GM12878 (cell line): Measurements from ENCODE around the gene DUSP22. TPM values are rescaled to one million over a fixed set of nuclear protein-coding genes. Genes with fewer than 3 reads are reported as not detected.
A peak's percentile ranks its signal among the peaks of the same experiment; 100 is the strongest.

Experiments
- ASH2L ChIP-seq: fragments of 300-600, 200-600 bp; sonication (generic); IDR thresholded peaks from 2 replicates; pipeline ENCODE4 v1.6.1; 2017; ENCODE audit warnings: low read depth, mild to moderate bottlenecking, borderline replicate concordance
- CBX5 ChIP-seq: sonication (generic); IDR thresholded peaks from 2 replicates; pipeline ENCODE4 v1.6.1; 2016; ENCODE audit warnings: low read depth, moderate library complexity, mild to moderate bottlenecking, inconsistent platforms
- CHD2 ChIP-seq: IDR thresholded peaks from 2 replicates; pipeline ENCODE4 v1.6.1; 2011; ENCODE audit warnings: low read depth, low read length, improper control_type of control experiment, borderline replicate concordance
- CREB1 ChIP-seq: IDR thresholded peaks from 2 replicates; pipeline ENCODE4 v1.6.1; 2012; ENCODE audit warnings: low read depth, mild to moderate bottlenecking, inconsistent platforms
- EZH2 ChIP-seq: IDR thresholded peaks from 2 replicates; pipeline ENCODE4 v1.6.1; 2012; ENCODE audit warnings: low read depth, mild to moderate bottlenecking, control low read depth, inconsistent platforms, low read length, borderline replicate concordance; ENCODE audit not compliant: control insufficient read depth
- FOXM1 ChIP-seq: IDR thresholded peaks from 2 replicates; pipeline ENCODE4 v1.6.1; 2012; ENCODE audit warnings: low read depth, mild to moderate bottlenecking, inconsistent platforms, low read length, moderate library complexity
- GABPA ChIP-seq: IDR thresholded peaks from 2 replicates; pipeline ENCODE4 v1.6.1; 2014; ENCODE audit warnings: antibody characterized with exemption, low read depth, mild to moderate bottlenecking, inconsistent platforms
- HCFC1 ChIP-seq: fragments of 150-350 bp; IDR thresholded peaks from 2 replicates; pipeline ENCODE4 v1.6.1; 2014; ENCODE audit warnings: low read length
- HDAC6 ChIP-seq: fragments of 200-600 bp; sonication (generic); IDR thresholded peaks from one replicate; pipeline ENCODE4 v1.8.0; 2017; ENCODE audit warnings: antibody characterized with exemption; ENCODE audit not compliant: unreplicated experiment
- JUND ChIP-seq: IDR thresholded peaks from 2 replicates; pipeline ENCODE4 v1.6.1; 2012; ENCODE audit warnings: low read depth, mild to moderate bottlenecking, low read length, improper control_type of control experiment, moderate library complexity
- KDM1A ChIP-seq: fragments of 200-600 bp; sonication (generic); IDR thresholded peaks from 2 replicates; pipeline ENCODE4 v1.6.1; 2016; ENCODE audit warnings: borderline replicate concordance
- NR2C1 ChIP-seq: fragments of 450-650 bp; IDR thresholded peaks from 2 replicates; pipeline ENCODE4 v1.6.1; 2017; ENCODE audit warnings: antibody characterized with exemption, mild to moderate bottlenecking, moderate library complexity
- PAX5 ChIP-seq: IDR thresholded peaks from 2 replicates; pipeline ENCODE4 v1.6.1; 2011; ENCODE audit warnings: low read depth, low read length, borderline replicate concordance
- POLR2AphosphoS5 ChIP-seq: IDR thresholded peaks from 2 replicates; pipeline ENCODE4 v1.6.1; 2011; ENCODE audit warnings: mild to moderate bottlenecking, low read length, inconsistent platforms
- RUNX3 ChIP-seq: IDR thresholded peaks from 2 replicates; pipeline ENCODE4 v1.6.1; 2012; ENCODE audit warnings: low read length, inconsistent platforms
- SREBF2 ChIP-seq: IDR thresholded peaks from 2 replicates; pipeline ENCODE4 v1.6.1; 2012; ENCODE audit warnings: mild to moderate bottlenecking, low read length
- TCF12 ChIP-seq: IDR thresholded peaks from 2 replicates; pipeline ENCODE4 v1.6.1; 2011; ENCODE audit warnings: low read depth, mild to moderate bottlenecking, low read length
- ZBED1 ChIP-seq: IDR thresholded peaks from 2 replicates; pipeline ENCODE4 v1.6.1; 2016; ENCODE audit warnings: borderline replicate concordance
- polyA plus RNA-seq, 11 experiments: library from polyadenylated mRNA; depleted of rRNA in 4 of 11; unstranded in 6 of 11; stranded (reverse) in 5 of 11; fragments of >200 nt; fragmentation: Nextera tagmentation in 4 of 11; fragmentation: Illumina TruSeq in 1 of 11; extraction: Ambion mirVana in 4 of 11; extraction: Trizol in 1 of 11; gene quantifications; 1 replicate in 1 of 11; 2 replicates in 10 of 11; pipeline versions ENCODE4 v1.2.1 to v1.2.3, GENCODE V29; 2011 to 2016; ENCODE audit warnings: inconsistent platforms in 2 of 11, missing spikeins in 2 of 11, low read depth in 1 of 11
- total RNA-seq, 4 experiments: library from RNA; depleted of rRNA in 3 of 4; stranded (reverse); fragments of >200 nt in 3 of 4; fragmentation: Illumina TruSeq in 1 of 4; extraction: Trizol in 1 of 4; gene quantifications; 2 replicates each; pipeline versions ENCODE4 v1.2.1 to v1.2.3, GENCODE V29; 2013 to 2021
- TF ChIP-seq, protein P1 (sequence below): IDR thresholded peaks from 2 replicates; pipeline ENCODE4 v1.6.1; 2012; ENCODE audit warnings: improper control_type of control experiment, low read depth, low read length; ENCODE audit not compliant: insufficient replicate concordance
- TF ChIP-seq, protein P2 (sequence below): fragments of 450-650 bp; IDR thresholded peaks from 2 replicates; pipeline ENCODE4 v1.6.1; 2014; ENCODE audit warnings: mild to moderate bottlenecking
- TF ChIP-seq, protein P3 (sequence below): fragments of 150-350 bp; IDR thresholded peaks from 2 replicates; pipeline ENCODE4 v1.6.1; 2016; ENCODE audit warnings: low read depth, low read length
- TF ChIP-seq, protein P4 (sequence below): IDR thresholded peaks from 2 replicates; pipeline ENCODE4 v1.6.1; 2012; ENCODE audit warnings: low read length, inconsistent platforms

Gene DUSP22
- total and polyA plus RNA-seq, 10 of the 15 experiments (the other 5 are each of a cell fraction or from before 2014, with no cell fraction given), result 78.9 to 156 (median 107) TPM

DNA sequence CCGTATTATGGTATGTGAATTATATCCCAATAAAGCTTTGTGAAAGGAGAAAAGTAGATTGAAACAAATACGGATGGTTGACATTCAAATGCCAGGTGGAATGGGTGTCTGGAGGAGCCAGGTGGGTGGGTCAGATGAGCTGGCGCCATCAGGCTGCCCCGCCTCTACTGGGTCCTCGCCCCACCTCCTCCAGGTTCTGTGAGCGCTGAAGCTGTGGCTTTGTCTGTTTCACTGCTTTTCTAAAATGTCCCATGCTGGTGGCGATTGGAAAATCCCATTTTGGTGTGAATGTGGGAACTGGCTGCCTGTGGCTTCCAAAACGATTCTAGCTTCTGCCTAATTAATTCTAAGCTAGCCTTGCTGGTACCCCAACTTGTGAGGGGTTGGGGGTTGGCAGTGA is 16.5 kb downstream of the DUSP22 start (continued):
- TF ChIP-seq NR2C1 (no peak), HCFC1 (no peak), ASH2L (no peak), SREBF2 (no peak), POLR2AphosphoS5 (no peak), PAX5 (no peak), CHD2 (no peak), KDM1A (no peak), EZH2 (no peak), HDAC6 (no peak), CREB1 (no peak), CBX5 (no peak), TCF12 (no peak), JUND (no peak), ZBED1 (no peak), FOXM1 (no peak), GABPA (no peak), RUNX3 (no peak)
- TF ChIP-seq, protein P1, sequence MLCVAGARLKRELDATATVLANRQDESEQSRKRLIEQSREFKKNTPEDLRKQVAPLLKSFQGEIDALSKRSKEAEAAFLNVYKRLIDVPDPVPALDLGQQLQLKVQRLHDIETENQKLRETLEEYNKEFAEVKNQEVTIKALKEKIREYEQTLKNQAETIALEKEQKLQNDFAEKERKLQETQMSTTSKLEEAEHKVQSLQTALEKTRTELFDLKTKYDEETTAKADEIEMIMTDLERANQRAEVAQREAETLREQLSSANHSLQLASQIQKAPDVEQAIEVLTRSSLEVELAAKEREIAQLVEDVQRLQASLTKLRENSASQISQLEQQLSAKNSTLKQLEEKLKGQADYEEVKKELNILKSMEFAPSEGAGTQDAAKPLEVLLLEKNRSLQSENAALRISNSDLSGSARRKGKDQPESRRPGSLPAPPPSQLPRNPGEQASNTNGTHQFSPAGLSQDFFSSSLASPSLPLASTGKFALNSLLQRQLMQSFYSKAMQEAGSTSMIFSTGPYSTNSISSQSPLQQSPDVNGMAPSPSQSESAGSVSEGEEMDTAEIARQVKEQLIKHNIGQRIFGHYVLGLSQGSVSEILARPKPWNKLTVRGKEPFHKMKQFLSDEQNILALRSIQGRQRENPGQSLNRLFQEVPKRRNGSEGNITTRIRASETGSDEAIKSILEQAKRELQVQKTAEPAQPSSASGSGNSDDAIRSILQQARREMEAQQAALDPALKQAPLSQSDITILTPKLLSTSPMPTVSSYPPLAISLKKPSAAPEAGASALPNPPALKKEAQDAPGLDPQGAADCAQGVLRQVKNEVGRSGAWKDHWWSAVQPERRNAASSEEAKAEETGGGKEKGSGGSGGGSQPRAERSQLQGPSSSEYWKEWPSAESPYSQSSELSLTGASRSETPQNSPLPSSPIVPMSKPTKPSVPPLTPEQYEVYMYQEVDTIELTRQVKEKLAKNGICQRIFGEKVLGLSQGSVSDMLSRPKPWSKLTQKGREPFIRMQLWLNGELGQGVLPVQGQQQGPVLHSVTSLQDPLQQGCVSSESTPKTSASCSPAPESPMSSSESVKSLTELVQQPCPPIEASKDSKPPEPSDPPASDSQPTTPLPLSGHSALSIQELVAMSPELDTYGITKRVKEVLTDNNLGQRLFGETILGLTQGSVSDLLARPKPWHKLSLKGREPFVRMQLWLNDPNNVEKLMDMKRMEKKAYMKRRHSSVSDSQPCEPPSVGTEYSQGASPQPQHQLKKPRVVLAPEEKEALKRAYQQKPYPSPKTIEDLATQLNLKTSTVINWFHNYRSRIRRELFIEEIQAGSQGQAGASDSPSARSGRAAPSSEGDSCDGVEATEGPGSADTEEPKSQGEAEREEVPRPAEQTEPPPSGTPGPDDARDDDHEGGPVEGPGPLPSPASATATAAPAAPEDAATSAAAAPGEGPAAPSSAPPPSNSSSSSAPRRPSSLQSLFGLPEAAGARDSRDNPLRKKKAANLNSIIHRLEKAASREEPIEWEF, result peak; percentile 63
- TF ChIP-seq, protein P2, sequence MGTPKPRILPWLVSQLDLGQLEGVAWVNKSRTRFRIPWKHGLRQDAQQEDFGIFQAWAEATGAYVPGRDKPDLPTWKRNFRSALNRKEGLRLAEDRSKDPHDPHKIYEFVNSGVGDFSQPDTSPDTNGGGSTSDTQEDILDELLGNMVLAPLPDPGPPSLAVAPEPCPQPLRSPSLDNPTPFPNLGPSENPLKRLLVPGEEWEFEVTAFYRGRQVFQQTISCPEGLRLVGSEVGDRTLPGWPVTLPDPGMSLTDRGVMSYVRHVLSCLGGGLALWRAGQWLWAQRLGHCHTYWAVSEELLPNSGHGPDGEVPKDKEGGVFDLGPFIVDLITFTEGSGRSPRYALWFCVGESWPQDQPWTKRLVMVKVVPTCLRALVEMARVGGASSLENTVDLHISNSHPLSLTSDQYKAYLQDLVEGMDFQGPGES, result no peak
- TF ChIP-seq, protein P3, sequence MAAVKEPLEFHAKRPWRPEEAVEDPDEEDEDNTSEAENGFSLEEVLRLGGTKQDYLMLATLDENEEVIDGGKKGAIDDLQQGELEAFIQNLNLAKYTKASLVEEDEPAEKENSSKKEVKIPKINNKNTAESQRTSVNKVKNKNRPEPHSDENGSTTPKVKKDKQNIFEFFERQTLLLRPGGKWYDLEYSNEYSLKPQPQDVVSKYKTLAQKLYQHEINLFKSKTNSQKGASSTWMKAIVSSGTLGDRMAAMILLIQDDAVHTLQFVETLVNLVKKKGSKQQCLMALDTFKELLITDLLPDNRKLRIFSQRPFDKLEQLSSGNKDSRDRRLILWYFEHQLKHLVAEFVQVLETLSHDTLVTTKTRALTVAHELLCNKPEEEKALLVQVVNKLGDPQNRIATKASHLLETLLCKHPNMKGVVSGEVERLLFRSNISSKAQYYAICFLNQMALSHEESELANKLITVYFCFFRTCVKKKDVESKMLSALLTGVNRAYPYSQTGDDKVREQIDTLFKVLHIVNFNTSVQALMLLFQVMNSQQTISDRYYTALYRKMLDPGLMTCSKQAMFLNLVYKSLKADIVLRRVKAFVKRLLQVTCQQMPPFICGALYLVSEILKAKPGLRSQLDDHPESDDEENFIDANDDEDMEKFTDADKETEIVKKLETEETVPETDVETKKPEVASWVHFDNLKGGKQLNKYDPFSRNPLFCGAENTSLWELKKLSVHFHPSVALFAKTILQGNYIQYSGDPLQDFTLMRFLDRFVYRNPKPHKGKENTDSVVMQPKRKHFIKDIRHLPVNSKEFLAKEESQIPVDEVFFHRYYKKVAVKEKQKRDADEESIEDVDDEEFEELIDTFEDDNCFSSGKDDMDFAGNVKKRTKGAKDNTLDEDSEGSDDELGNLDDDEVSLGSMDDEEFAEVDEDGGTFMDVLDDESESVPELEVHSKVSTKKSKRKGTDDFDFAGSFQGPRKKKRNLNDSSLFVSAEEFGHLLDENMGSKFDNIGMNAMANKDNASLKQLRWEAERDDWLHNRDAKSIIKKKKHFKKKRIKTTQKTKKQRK, result no peak
- TF ChIP-seq, protein P4, sequence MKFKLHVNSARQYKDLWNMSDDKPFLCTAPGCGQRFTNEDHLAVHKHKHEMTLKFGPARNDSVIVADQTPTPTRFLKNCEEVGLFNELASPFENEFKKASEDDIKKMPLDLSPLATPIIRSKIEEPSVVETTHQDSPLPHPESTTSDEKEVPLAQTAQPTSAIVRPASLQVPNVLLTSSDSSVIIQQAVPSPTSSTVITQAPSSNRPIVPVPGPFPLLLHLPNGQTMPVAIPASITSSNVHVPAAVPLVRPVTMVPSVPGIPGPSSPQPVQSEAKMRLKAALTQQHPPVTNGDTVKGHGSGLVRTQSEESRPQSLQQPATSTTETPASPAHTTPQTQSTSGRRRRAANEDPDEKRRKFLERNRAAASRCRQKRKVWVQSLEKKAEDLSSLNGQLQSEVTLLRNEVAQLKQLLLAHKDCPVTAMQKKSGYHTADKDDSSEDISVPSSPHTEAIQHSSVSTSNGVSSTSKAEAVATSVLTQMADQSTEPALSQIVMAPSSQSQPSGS, result no peak
